ENCODE measurements around the gene ASIC2.

Gene ASIC2

DNA sequence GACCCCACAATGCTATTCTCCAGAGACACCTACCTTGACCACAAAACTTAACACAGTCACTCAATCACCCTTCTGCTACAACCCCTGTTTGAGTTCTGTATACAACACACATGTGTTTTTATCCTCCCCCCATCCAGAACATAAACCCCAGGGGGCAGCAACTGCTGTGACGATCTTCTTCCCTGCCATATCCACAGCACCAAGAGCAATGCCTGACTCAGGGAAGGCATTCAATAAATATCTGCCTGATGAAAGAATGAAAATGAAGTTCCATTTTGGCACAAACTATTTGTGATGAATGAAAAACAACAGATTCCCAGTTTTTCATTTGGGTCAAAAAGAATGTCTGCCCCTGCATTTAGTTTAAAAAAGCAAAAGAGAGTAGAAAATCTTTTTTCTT is 27.0 kb downstream of the ASIC2 start:
- TF ChIP-seq ZIC2 (tag by site-specific recombination; IDR thresholded peaks at IDR 0.05) (0 out of 2 replicates have a peak, but pooled peaks have one; percentile 19), ZNF664 (tag by site-specific recombination; IDR thresholded peaks at IDR 0.05) (no peak)
- no peak overlapping the region for H3K27ac ChIP-seq (ENCODE audit: extremely low read depth, low read depth, low read length)
- H3K36me3 ChIP-seq (ENCODE audit: control insufficient read depth in 2 of 2, insufficient read depth in 1 of 2, low read length in 2 of 2) = no peaks in the 10 kb centered on the region
- no peak overlapping the region for H3K4me3 ChIP-seq (ENCODE audit: low read depth, low read length)
- H3K9me3 ChIP-seq (ENCODE audit: control insufficient read depth, insufficient read depth, low read depth, low read length) = no peaks in the 10 kb centered on the region
- ChIA-PET POLR2A (no interaction called here), CTCF (no interaction called here)
- no peaks in the 10 kb centered on the region for H3K4me1 ChIP-seq (ENCODE audit: control insufficient read depth, insufficient read depth, low read length)

DNA sequence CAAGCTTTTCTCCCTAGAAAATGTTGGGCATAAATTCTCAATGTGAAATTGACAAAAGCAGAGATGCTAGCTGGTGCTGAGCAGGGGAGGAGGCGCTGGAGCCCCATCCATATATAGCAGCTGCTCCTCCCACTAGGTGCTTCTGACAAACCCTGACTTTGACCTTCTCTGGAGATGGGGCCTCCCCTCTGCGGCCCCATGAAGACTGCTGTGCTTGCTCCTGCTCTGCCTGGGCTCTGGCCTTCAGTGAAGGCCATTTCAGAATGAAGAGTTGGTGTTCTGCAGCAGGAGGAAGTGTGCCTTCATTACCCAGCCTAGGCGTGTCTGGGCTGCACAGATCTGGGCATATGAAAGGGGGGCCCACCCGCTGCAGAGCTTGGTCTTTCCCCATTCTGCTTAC is 29.7 kb downstream of the ASIC2 start:
- TF ChIP-seq ZNF529 (tag by site-specific recombination; IDR thresholded peaks at IDR 0.05; ENCODE audit: insufficient replicate concordance) (no peak), KLF10 (tag by site-specific recombination; IDR thresholded peaks at IDR 0.05) (no peak), ZNF433 (tag by site-specific recombination; IDR thresholded peaks at IDR 0.05; ENCODE audit: low read depth) (no peak), ZNF146 (tag by site-specific recombination; IDR thresholded peaks at IDR 0.05) (no peak), ZNF544 (tag by site-specific recombination; IDR thresholded peaks at IDR 0.05) (no peak), ZNF202 (tag by site-specific recombination; IDR thresholded peaks at IDR 0.05; ENCODE audit: borderline replicate concordance) (no peak), HOXA7 (CRISPR knock-in tag; IDR thresholded peaks at IDR 0.05; ENCODE audit: borderline replicate concordance) (no peak)
- TF ChIP-seq, protein P1, sequence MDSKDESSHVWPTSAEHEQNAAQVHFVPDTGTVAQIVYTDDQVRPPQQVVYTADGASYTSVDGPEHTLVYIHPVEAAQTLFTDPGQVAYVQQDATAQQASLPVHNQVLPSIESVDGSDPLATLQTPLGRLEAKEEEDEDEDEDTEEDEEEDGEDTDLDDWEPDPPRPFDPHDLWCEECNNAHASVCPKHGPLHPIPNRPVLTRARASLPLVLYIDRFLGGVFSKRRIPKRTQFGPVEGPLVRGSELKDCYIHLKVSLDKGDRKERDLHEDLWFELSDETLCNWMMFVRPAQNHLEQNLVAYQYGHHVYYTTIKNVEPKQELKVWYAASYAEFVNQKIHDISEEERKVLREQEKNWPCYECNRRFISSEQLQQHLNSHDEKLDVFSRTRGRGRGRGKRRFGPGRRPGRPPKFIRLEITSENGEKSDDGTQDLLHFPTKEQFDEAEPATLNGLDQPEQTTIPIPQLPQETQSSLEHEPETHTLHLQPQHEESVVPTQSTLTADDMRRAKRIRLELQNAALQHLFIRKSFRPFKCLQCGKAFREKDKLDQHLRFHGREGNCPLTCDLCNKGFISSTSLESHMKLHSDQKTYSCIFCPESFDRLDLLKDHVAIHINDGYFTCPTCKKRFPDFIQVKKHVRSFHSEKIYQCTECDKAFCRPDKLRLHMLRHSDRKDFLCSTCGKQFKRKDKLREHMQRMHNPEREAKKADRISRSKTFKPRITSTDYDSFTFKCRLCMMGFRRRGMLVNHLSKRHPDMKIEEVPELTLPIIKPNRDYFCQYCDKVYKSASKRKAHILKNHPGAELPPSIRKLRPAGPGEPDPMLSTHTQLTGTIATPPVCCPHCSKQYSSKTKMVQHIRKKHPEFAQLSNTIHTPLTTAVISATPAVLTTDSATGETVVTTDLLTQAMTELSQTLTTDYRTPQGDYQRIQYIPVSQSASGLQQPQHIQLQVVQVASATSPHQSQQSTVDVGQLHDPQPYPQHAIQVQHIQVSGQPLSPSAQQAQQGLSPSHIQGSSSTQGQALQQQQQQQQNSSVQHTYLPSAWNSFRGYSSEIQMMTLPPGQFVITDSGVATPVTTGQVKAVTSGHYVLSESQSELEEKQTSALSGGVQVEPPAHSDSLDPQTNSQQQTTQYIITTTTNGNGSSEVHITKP (tag by site-specific recombination; IDR thresholded peaks at IDR 0.05) = no peak
- TF ChIP-seq, protein P2, sequence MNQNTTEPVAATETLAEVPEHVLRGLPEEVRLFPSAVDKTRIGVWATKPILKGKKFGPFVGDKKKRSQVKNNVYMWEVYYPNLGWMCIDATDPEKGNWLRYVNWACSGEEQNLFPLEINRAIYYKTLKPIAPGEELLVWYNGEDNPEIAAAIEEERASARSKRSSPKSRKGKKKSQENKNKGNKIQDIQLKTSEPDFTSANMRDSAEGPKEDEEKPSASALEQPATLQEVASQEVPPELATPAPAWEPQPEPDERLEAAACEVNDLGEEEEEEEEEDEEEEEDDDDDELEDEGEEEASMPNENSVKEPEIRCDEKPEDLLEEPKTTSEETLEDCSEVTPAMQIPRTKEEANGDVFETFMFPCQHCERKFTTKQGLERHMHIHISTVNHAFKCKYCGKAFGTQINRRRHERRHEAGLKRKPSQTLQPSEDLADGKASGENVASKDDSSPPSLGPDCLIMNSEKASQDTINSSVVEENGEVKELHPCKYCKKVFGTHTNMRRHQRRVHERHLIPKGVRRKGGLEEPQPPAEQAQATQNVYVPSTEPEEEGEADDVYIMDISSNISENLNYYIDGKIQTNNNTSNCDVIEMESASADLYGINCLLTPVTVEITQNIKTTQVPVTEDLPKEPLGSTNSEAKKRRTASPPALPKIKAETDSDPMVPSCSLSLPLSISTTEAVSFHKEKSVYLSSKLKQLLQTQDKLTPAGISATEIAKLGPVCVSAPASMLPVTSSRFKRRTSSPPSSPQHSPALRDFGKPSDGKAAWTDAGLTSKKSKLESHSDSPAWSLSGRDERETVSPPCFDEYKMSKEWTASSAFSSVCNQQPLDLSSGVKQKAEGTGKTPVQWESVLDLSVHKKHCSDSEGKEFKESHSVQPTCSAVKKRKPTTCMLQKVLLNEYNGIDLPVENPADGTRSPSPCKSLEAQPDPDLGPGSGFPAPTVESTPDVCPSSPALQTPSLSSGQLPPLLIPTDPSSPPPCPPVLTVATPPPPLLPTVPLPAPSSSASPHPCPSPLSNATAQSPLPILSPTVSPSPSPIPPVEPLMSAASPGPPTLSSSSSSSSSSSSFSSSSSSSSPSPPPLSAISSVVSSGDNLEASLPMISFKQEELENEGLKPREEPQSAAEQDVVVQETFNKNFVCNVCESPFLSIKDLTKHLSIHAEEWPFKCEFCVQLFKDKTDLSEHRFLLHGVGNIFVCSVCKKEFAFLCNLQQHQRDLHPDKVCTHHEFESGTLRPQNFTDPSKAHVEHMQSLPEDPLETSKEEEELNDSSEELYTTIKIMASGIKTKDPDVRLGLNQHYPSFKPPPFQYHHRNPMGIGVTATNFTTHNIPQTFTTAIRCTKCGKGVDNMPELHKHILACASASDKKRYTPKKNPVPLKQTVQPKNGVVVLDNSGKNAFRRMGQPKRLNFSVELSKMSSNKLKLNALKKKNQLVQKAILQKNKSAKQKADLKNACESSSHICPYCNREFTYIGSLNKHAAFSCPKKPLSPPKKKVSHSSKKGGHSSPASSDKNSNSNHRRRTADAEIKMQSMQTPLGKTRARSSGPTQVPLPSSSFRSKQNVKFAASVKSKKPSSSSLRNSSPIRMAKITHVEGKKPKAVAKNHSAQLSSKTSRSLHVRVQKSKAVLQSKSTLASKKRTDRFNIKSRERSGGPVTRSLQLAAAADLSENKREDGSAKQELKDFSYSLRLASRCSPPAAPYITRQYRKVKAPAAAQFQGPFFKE (tag by site-specific recombination; IDR thresholded peaks at IDR 0.05; ENCODE audit: borderline replicate concordance) = no peak
- no peaks in the 10 kb centered on the region for H3K4me1 ChIP-seq (ENCODE audit: control insufficient read depth, insufficient read depth, low read length)
- no peaks in the 10 kb centered on the region for H3K36me3 ChIP-seq (ENCODE audit: control insufficient read depth in 2 of 2, insufficient read depth in 1 of 2, low read length in 2 of 2)
- H3K4me3 ChIP-seq (ENCODE audit: low read depth, low read length) = no peak overlapping the region
- H3K9me3 ChIP-seq (ENCODE audit: control insufficient read depth, insufficient read depth, low read depth, low read length) = no peaks in the 10 kb centered on the region
- POLR2A ChIA-PET = no interaction called here
- CTCF ChIA-PET = no interaction called here
- H3K27ac ChIP-seq (ENCODE audit: extremely low read depth, low read depth, low read length) = no peak overlapping the region

DNA sequence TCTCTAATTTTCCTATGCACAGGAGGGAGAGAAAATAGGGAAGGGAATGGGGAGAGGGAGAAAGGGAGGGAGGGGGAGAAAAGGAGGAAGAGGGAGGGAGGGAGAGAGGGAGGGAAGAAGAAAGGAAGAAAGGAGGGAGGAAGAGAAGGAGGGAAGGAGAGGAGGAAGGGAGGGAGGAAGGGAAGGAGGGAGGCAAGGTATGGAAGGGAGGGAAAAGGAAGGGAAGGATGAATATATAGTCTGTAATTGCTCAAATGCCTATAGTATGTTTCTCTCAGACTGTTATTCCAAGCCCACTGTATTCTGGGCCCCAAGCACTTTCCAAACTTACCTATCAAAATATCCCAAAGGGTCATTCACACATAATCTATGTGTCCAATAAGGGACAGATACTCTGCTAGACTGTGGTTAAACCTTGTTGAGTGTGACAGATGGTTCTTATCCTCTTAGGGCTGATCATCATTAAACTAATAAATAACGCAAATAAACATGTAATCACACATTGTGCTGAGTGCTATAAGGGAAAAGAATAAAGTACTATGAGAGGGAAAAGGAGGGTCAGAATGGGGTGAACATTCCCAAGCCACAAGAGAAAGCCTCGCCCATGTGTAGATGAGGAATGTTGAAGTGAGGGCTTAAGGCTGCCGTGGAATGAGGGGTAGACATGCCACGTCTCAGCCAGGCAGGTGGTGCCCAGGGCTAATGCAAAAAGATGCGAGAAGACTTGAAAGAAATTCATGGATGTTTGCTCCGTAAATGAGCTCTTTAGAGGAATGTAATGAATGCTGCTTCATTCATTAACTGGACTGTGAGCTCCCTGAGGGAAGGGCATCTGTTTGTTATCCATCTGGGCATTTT is 30.6 kb downstream of the ASIC2 start:
- POLR2A ChIA-PET = no interaction called here
- Histone ChIP-seq H3K27ac (ENCODE audit: extremely low read depth, low read depth, low read length) (no peak overlapping the region), H3K9me3 (ENCODE audit: control insufficient read depth, insufficient read depth, low read depth, low read length) (no peaks in the 10 kb centered on the region), H3K4me1 (ENCODE audit: control insufficient read depth, insufficient read depth, low read length) (no peaks in the 10 kb centered on the region), H3K4me3 (ENCODE audit: low read depth, low read length) (no peak overlapping the region), H3K36me3 (ENCODE audit: control insufficient read depth in 2 of 2, insufficient read depth in 1 of 2, low read length in 2 of 2) (no peaks in the 10 kb centered on the region)
- no peak for TF ChIP-seq REPIN1 (tag by site-specific recombination; IDR thresholded peaks at IDR 0.05; ENCODE audit: low read depth)
- TF ChIP-seq ZNF600 (tag by site-specific recombination; IDR thresholded peaks at IDR 0.05) = no peak
- no peak for TF ChIP-seq ZNF155 (tag by site-specific recombination; IDR thresholded peaks at IDR 0.05)
- TF ChIP-seq ZNF843 (tag by site-specific recombination; IDR thresholded peaks at IDR 0.05) = no peak
- TF ChIP-seq ZNF366 (tag by site-specific recombination; conservative IDR thresholded peaks at IDR 0.05) = peak; percentile 57
- CTCF ChIA-PET = no interaction called here
